GM19467 (cell line): ENCODE results near the gene ZNF485.
"Not testable (repeated sequence)": the region's sequence is repeated elsewhere in the genome, so short reads cannot be mapped to it uniquely, and the experiment has no call there.

Source experiments
- ATAC-seq: cut with Tn5 transposase; IDR thresholded peaks from one replicate; pipeline ENCODE4 v1.9.1; 2021; ENCODE audit warnings: mild to moderate bottlenecking, moderate library complexity; ENCODE audit not compliant: unreplicated experiment

The ZNF485 gene

GRCh38 chr10:43601576-43601975, 4.7 kb upstream of the ZNF485 start:
- not testable (repeated sequence) for ATAC-seq

GRCh38 chr10:43605850-43606322, 352 bp upstream of the ZNF485 start:
- ATAC-seq = no peak

GRCh38 chr10:43607199-43607573, 948 bp downstream of the ZNF485 start:
- ATAC-seq = no peak

GRCh38 chr10:43610636-43611035, 4.4 kb downstream of the ZNF485 start:
- ATAC-seq = no peak

GRCh38 chr10:43616697-43617370, 10.6 kb downstream of the ZNF485 start:
- no peak for ATAC-seq

- no peak for ATAC-seq
These were observed 13.1 kb downstream of the ZNF485 start for GRCh38 chr10:43619368-43619767.

GRCh38 chr10:43622038-43622437, 15.8 kb downstream of the ZNF485 start:
- no peak for ATAC-seq

- ATAC-seq = no peak
These were observed 17.1 kb downstream of the ZNF485 start for GRCh38 chr10:43623351-43623750.

GRCh38 chr10:43627942-43628341, 21.7 kb downstream of the ZNF485 start:
- ATAC-seq = no peak

GRCh38 chr10:43628956-43629355, 22.7 kb downstream of the ZNF485 start:
- no peak for ATAC-seq

GRCh38 chr10:43635816-43636215, 29.6 kb downstream of the ZNF485 start:
- not testable (repeated sequence) for ATAC-seq

- ATAC-seq = no peak
These were observed 34.4 kb downstream of the ZNF485 start for GRCh38 chr10:43640603-43641002.

GRCh38 chr10:43644252-43644651, 38.0 kb downstream of the ZNF485 start:
- ATAC-seq = no peak

- no peak for ATAC-seq
These were observed 39.6 kb downstream of the ZNF485 start for GRCh38 chr10:43645866-43646265.

- ATAC-seq = no peak
These were observed 41.3 kb downstream of the ZNF485 start for GRCh38 chr10:43647576-43647975.

GRCh38 chr10:43648095-43648397, 41.8 kb downstream of the ZNF485 start:
- ATAC-seq = no peak

- peak; percentile 99 for ATAC-seq
These were observed 42.4 kb downstream of the ZNF485 start, which contains the start of gene ZNF32 for GRCh38 chr10:43648398-43649184. Gene ZNF32 (minus strand): TSS chr10:43648881. CDS start chr10:43646133, 2,748 bp downstream.

GRCh38 chr10:43649185-43649523, 42.9 kb downstream of the ZNF485 start:
- no peak for ATAC-seq

GRCh38 chr10:43653746-43654145, 47.5 kb downstream of the ZNF485 start:
- no peak for ATAC-seq

- no peak for ATAC-seq
These were observed 49.1 kb downstream of the ZNF485 start for GRCh38 chr10:43655311-43655710.

- no peak for ATAC-seq
These were observed 52.0 kb downstream of the ZNF485 start for GRCh38 chr10:43658227-43658626.

GRCh38 chr10:43665054-43665453, 58.8 kb downstream of the ZNF485 start:
- no peak for ATAC-seq
